H1 (cell line): ENCODE measurements around the gene TSSK6. TPM values are rescaled to one million over a fixed set of nuclear protein-coding genes. Genes with fewer than 3 reads are reported as not detected.

ENCODE experiments used
- BACH1 ChIP-seq: IDR thresholded peaks from 2 replicates; pipeline ENCODE4 v1.6.1; 2012; ENCODE audit warnings: low read length, improper control_type of control experiment
- BCL11A ChIP-seq, 2 experiments: IDR thresholded peaks; one replicate each; pipeline ENCODE4 v1.6.1; 2011; ENCODE audit warnings: low read depth in 2 of 2, low read length in 2 of 2, mild to moderate bottlenecking in 2 of 2
- CBX5 ChIP-seq: fragments of 300-800, 300-1000 bp; sonication (generic); IDR thresholded peaks from 2 replicates; pipeline ENCODE4 v1.7.1; 2016; ENCODE audit warnings: antibody characterized with exemption, low read length, low read depth
- HDAC2 ChIP-seq, 2 experiments: fragments of 300-600 bp in 1 of 2; sonication (generic) in 1 of 2; IDR thresholded peaks; 2 replicates each; pipeline ENCODE4 v1.6.1; 2011 to 2012; ENCODE audit warnings: low read depth in 2 of 2, low read length in 2 of 2, mild to moderate bottlenecking in 2 of 2, moderate library complexity in 2 of 2, borderline replicate concordance in 1 of 2, inconsistent platforms in 1 of 2
- KDM1A ChIP-seq: fragments of 200-600, 300-600 bp; sonication (generic); IDR thresholded peaks from 2 replicates; pipeline ENCODE4 v1.7.1; 2016; ENCODE audit warnings: mild to moderate bottlenecking, low read length, borderline replicate concordance
- SRF ChIP-seq: IDR thresholded peaks from 2 replicates; pipeline ENCODE4 v1.6.1; 2011; ENCODE audit warnings: mild to moderate bottlenecking, low read depth, low read length, moderate library complexity
- polyA plus RNA-seq, 7 experiments: library from polyadenylated mRNA; depleted of rRNA in 3 of 7; stranded (reverse) in 5 of 7; unstranded in 2 of 7; fragments of >200 nt in 5 of 7; fragments of 200-250 nt in 2 of 7; gene quantifications; 1 replicate in 5 of 7; 2 replicates in 1 of 7; 4 replicates in 1 of 7; pipeline versions ENCODE4 v1.2.1 to v1.2.3, GENCODE V29; 2011 to 2013; ENCODE audit warnings: missing spikeins in 2 of 7, mixed read lengths in 2 of 7
- total RNA-seq: library from RNA; stranded (reverse); fragmentation: NEBNext Ultra II Directional; extraction: Animal tissue kit (Norgen Biotek cat#: 25700); gene quantifications from 2 replicates; pipeline ENCODE4 v1.2.1, GENCODE V29; 2021
- TF ChIP-seq, protein P1 (sequence below): fragments of 300-600 bp; sonication (generic); IDR thresholded peaks from 2 replicates; pipeline ENCODE4 v1.7.1; 2012; ENCODE audit warnings: low read length, moderate library complexity, mild to moderate bottlenecking, inconsistent platforms; ENCODE audit not compliant: insufficient replicate concordance

TSSK6 gene
- total and polyA plus RNA-seq, 2 of the 8 experiments (the other 6 are each of a cell fraction or from before 2014, with no cell fraction given), result 3.6 to 7.8 TPM

DNA sequence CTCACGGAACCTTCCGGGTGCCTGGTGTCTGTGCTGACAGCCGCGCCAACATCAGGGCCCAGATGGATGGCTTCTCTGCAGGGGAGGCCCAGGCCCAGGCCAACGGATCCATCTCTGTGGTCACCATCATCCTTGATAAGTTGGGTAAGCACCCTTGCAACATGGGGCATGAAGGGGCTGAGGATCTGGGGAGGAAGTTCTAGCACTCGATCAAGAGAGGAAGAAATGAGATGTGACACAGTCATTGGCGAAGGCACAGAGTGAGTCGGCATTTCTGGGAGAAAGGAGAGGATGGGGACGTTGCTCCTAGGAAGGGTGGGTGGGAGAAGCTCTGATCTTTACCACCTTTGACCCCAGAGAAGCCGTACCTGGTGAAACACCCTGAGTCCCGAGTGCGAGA lies 27.2 kb upstream of the TSSK6 start (continued):
- no peak for TF ChIP-seq BCL11A (IDR thresholded peaks at IDR 0.05; ENCODE audit: low read depth in 2 of 2, low read length in 2 of 2)
- no peak for TF ChIP-seq SRF
- TF ChIP-seq, protein P1, sequence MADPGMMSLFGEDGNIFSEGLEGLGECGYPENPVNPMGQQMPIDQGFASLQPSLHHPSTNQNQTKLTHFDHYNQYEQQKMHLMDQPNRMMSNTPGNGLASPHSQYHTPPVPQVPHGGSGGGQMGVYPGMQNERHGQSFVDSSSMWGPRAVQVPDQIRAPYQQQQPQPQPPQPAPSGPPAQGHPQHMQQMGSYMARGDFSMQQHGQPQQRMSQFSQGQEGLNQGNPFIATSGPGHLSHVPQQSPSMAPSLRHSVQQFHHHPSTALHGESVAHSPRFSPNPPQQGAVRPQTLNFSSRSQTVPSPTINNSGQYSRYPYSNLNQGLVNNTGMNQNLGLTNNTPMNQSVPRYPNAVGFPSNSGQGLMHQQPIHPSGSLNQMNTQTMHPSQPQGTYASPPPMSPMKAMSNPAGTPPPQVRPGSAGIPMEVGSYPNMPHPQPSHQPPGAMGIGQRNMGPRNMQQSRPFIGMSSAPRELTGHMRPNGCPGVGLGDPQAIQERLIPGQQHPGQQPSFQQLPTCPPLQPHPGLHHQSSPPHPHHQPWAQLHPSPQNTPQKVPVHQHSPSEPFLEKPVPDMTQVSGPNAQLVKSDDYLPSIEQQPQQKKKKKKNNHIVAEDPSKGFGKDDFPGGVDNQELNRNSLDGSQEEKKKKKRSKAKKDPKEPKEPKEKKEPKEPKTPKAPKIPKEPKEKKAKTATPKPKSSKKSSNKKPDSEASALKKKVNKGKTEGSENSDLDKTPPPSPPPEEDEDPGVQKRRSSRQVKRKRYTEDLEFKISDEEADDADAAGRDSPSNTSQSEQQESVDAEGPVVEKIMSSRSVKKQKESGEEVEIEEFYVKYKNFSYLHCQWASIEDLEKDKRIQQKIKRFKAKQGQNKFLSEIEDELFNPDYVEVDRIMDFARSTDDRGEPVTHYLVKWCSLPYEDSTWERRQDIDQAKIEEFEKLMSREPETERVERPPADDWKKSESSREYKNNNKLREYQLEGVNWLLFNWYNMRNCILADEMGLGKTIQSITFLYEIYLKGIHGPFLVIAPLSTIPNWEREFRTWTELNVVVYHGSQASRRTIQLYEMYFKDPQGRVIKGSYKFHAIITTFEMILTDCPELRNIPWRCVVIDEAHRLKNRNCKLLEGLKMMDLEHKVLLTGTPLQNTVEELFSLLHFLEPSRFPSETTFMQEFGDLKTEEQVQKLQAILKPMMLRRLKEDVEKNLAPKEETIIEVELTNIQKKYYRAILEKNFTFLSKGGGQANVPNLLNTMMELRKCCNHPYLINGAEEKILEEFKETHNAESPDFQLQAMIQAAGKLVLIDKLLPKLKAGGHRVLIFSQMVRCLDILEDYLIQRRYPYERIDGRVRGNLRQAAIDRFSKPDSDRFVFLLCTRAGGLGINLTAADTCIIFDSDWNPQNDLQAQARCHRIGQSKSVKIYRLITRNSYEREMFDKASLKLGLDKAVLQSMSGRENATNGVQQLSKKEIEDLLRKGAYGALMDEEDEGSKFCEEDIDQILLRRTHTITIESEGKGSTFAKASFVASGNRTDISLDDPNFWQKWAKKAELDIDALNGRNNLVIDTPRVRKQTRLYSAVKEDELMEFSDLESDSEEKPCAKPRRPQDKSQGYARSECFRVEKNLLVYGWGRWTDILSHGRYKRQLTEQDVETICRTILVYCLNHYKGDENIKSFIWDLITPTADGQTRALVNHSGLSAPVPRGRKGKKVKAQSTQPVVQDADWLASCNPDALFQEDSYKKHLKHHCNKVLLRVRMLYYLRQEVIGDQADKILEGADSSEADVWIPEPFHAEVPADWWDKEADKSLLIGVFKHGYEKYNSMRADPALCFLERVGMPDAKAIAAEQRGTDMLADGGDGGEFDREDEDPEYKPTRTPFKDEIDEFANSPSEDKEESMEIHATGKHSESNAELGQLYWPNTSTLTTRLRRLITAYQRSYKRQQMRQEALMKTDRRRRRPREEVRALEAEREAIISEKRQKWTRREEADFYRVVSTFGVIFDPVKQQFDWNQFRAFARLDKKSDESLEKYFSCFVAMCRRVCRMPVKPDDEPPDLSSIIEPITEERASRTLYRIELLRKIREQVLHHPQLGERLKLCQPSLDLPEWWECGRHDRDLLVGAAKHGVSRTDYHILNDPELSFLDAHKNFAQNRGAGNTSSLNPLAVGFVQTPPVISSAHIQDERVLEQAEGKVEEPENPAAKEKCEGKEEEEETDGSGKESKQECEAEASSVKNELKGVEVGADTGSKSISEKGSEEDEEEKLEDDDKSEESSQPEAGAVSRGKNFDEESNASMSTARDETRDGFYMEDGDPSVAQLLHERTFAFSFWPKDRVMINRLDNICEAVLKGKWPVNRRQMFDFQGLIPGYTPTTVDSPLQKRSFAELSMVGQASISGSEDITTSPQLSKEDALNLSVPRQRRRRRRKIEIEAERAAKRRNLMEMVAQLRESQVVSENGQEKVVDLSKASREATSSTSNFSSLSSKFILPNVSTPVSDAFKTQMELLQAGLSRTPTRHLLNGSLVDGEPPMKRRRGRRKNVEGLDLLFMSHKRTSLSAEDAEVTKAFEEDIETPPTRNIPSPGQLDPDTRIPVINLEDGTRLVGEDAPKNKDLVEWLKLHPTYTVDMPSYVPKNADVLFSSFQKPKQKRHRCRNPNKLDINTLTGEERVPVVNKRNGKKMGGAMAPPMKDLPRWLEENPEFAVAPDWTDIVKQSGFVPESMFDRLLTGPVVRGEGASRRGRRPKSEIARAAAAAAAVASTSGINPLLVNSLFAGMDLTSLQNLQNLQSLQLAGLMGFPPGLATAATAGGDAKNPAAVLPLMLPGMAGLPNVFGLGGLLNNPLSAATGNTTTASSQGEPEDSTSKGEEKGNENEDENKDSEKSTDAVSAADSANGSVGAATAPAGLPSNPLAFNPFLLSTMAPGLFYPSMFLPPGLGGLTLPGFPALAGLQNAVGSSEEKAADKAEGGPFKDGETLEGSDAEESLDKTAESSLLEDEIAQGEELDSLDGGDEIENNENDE, result no peak
- TF ChIP-seq CBX5, result no peak
- TF ChIP-seq HDAC2 (IDR thresholded peaks at IDR 0.05; ENCODE audit: borderline replicate concordance in 1 of 2, low read depth in 2 of 2, low read length in 2 of 2), result no peak
- TF ChIP-seq BACH1, result no peak
- TF ChIP-seq KDM1A, result no peak
